GM23338 (cell line): ENCODE data around the gene KIF25.

ENCODE experiments used
- EZH2 ChIP-seq: fragments of 200-600 bp; sonication (generic); IDR thresholded peaks from one replicate; pipeline ENCODE4 v1.8.0; 2017; ENCODE audit warnings: antibody characterized with exemption, mild to moderate bottlenecking, low read depth; ENCODE audit not compliant: unreplicated experiment
- EZH2phosphoT487 ChIP-seq: fragments of 200-600 bp; sonication (generic); IDR thresholded peaks from one replicate; pipeline ENCODE4 v1.8.1; 2018; ENCODE audit warnings: antibody characterized with exemption; ENCODE audit not compliant: unreplicated experiment
- POLR2AphosphoS5 ChIP-seq: IDR thresholded peaks from 2 replicates; pipeline ENCODE4 v1.6.1; 2016; ENCODE audit warnings: antibody characterized with exemption, low read depth
- REST ChIP-seq: IDR thresholded peaks from one replicate; pipeline ENCODE4 v1.6.1; 2018; ENCODE audit warnings: antibody characterized with exemption; ENCODE audit not compliant: unreplicated experiment
- TF ChIP-seq, protein P1 (sequence below), 2 experiments: fragments of 200-600 bp in 1 of 2; sonication (generic) in 1 of 2; conservative IDR thresholded peaks; 2 replicates each; pipeline versions ENCODE4 v1.5.1 to v1.6.1; 2016 to 2017; ENCODE audit warnings: antibody characterized with exemption in 2 of 2, low read depth in 2 of 2, mild to moderate bottlenecking in 2 of 2, moderate library complexity in 1 of 2

GRCh38 chr6:168071620-168072019 is 74.1 kb downstream of the KIF25 start:
- TF ChIP-seq, protein P1, sequence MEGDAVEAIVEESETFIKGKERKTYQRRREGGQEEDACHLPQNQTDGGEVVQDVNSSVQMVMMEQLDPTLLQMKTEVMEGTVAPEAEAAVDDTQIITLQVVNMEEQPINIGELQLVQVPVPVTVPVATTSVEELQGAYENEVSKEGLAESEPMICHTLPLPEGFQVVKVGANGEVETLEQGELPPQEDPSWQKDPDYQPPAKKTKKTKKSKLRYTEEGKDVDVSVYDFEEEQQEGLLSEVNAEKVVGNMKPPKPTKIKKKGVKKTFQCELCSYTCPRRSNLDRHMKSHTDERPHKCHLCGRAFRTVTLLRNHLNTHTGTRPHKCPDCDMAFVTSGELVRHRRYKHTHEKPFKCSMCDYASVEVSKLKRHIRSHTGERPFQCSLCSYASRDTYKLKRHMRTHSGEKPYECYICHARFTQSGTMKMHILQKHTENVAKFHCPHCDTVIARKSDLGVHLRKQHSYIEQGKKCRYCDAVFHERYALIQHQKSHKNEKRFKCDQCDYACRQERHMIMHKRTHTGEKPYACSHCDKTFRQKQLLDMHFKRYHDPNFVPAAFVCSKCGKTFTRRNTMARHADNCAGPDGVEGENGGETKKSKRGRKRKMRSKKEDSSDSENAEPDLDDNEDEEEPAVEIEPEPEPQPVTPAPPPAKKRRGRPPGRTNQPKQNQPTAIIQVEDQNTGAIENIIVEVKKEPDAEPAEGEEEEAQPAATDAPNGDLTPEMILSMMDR (conservative IDR thresholded peaks at IDR 0.05; ENCODE audit: low read depth in 2 of 2) = peak; percentile 54 to 79
- TF ChIP-seq POLR2AphosphoS5 = no peak
- no peak for TF ChIP-seq EZH2phosphoT487
- no peak for TF ChIP-seq EZH2
- TF ChIP-seq REST = no peak
